Activated CD8-positive, alpha-beta memory T cell treated with anti-CD3 and anti-CD28 coated beads, Interleukin-2, amount 50 U/mL, for 24 hours (primary cell): ENCODE results near the gene DNAJC8.

Source experiments
- DNase-seq: peaks from one replicate; pipeline ENCODE4 v3.0.0-alpha.2; 2020; ENCODE audit errors: extremely low read depth

Gene DNAJC8

GRCh38 chr1:28200234-28200873 lies 32.5 kb downstream of the DNAJC8 start:
- DNase-seq = no peak

- peak; percentile 30 for DNase-seq
These were observed 33.2 kb downstream of the DNAJC8 start for GRCh38 chr1:28199328-28200233.

GRCh38 chr1:28197682-28198415 lies 35.0 kb downstream of the DNAJC8 start:
- DNase-seq = no peak

GRCh38 chr1:28196330-28196729 lies 36.5 kb downstream of the DNAJC8 start:
- no peak for DNase-seq

GRCh38 chr1:28195780-28196179 lies 37.0 kb downstream of the DNAJC8 start:
- no peak for DNase-seq

GRCh38 chr1:28194326-28195035 lies 38.3 kb downstream of the DNAJC8 start:
- no peak for DNase-seq

GRCh38 chr1:28193701-28194161 lies 39.1 kb downstream of the DNAJC8 start:
- DNase-seq = no peak

GRCh38 chr1:28190996-28191645 lies 41.7 kb downstream of the DNAJC8 start:
- no peak for DNase-seq

GRCh38 chr1:28190337-28190979 lies 42.4 kb downstream of the DNAJC8 start:
- no peak for DNase-seq

GRCh38 chr1:28185071-28185470 lies 47.8 kb downstream of the DNAJC8 start:
- no peak for DNase-seq

- DNase-seq = no peak
These were observed 52.2 kb downstream of the DNAJC8 start for GRCh38 chr1:28180306-28181305.

- no peak for DNase-seq
These were observed 53.9 kb downstream of the DNAJC8 start for GRCh38 chr1:28178690-28179485.

GRCh38 chr1:28176492-28177470 lies 56.0 kb downstream of the DNAJC8 start, which contains the start of gene PTAFR:
Gene PTAFR, minus strand, starts transcription at chr1:28176690. Its CDS starts 25,669 bp downstream, at chr1:28151021.
- no peak for DNase-seq

- DNase-seq = no peak
These were observed 56.8 kb downstream of the DNAJC8 start for GRCh38 chr1:28175955-28176485.

- no peak for DNase-seq
These were observed 58.9 kb downstream of the DNAJC8 start for GRCh38 chr1:28173980-28174297.

- DNase-seq = no peak
These were observed 59.5 kb downstream of the DNAJC8 start for GRCh38 chr1:28173151-28173979.
